Panc1 (cell line): ENCODE measurements around the gene MORC3. TPM values are rescaled to one million over a fixed set of nuclear protein-coding genes. Genes with fewer than 3 reads are reported as not detected.

Source experiments
- ATAC-seq: fragments of 200-7000 bp; cut with Tn5 transposase; 2 replicates; pipeline ENCODE4 v1.9.1; 2020; ENCODE audit warnings: mild to moderate bottlenecking, moderate library complexity
- BruUV-seq: library from RNA; stranded (reverse); fragments of 400-500 nt; replicated peaks from 2 replicates; lab custom pipeline; 2021; lab: Mats Ljungman, UMichigan
- CTCF ChIA-PET: fragments of 300-600 bp; sonication (Branson Sonifier 250); formaldehyde crosslinking; loops from one replicate; lab custom pipeline; 2022; ENCODE audit warnings: antibody characterized with exemption; lab: Charles Lee
- POLR2A ChIA-PET: fragments of 300-600 bp; sonication (Branson Sonifier 250); formaldehyde crosslinking; loops from one replicate; lab custom pipeline; 2022; ENCODE audit warnings: antibody characterized with exemption; lab: Charles Lee
- DNase-seq: peaks from one replicate; pipeline ENCODE4 v3.0.0-alpha.2; 2010; ENCODE audit warnings: low read depth, low spot score
- H3K27ac ChIP-seq: 2 replicates; pipeline ENCODE4 v1.5.1; 2011; ENCODE audit warnings: mild to moderate bottlenecking, low read length, inconsistent platforms
- H3K27me3 ChIP-seq: fragments of 200-500 bp; sonication (Bioruptor generic); 2 replicates; pipeline ENCODE4 v1.6.0; 2014; ENCODE audit warnings: low read length, inconsistent platforms; ENCODE audit not compliant: control insufficient read depth, insufficient read depth
- H3K36me3 ChIP-seq: fragments of 200-500 bp; sonication (Bioruptor generic); 2 replicates; pipeline ENCODE4 v1.5.1; 2014; ENCODE audit warnings: inconsistent platforms, mild to moderate bottlenecking, low read length, moderate library complexity; ENCODE audit not compliant: control insufficient read depth, insufficient read depth
- H3K4me1 ChIP-seq: 2 replicates; pipeline ENCODE4 v1.5.1; 2011; ENCODE audit warnings: inconsistent platforms, mild to moderate bottlenecking, low read length, moderate library complexity; ENCODE audit not compliant: control insufficient read depth, insufficient read depth
- H3K4me3 ChIP-seq, 2 experiments: 2 replicates each; pipeline ENCODE4 v1.5.1; 2011 to 2012; ENCODE audit warnings: low read depth in 2 of 2, low read length in 2 of 2, mild to moderate bottlenecking in 2 of 2, inconsistent platforms in 1 of 2, moderate library complexity in 1 of 2
- H3K9me3 ChIP-seq: fragments of 200-500 bp; sonication (Bioruptor generic); 2 replicates; pipeline ENCODE4 v1.5.1; 2014; ENCODE audit warnings: low read depth, mild to moderate bottlenecking, inconsistent platforms, low read length, moderate library complexity; ENCODE audit not compliant: control insufficient read depth, insufficient read depth
- POLR2AphosphoS5 ChIP-seq: IDR thresholded peaks from 2 replicates; pipeline ENCODE4 v1.6.1; 2012; ENCODE audit warnings: mild to moderate bottlenecking, low read depth, low read length, moderate library complexity
- SIN3A ChIP-seq: IDR thresholded peaks from 2 replicates; pipeline ENCODE4 v1.6.1; 2012; ENCODE audit warnings: low read depth, mild to moderate bottlenecking, low read length, moderate library complexity, borderline replicate concordance; ENCODE audit not compliant: insufficient read depth
- TCF7L2 ChIP-seq: IDR thresholded peaks from 2 replicates; pipeline ENCODE4 v1.6.1; 2011; ENCODE audit warnings: mild to moderate bottlenecking, low read depth, low read length, inconsistent platforms
- in situ Hi-C: cut with HindIII; loops from 2 replicates; pipeline ENCODE4 v1.10.0; 2016; ENCODE audit warnings: low sequenced_read_pairs, low pct_unique_long_range_greater_than_20kb
- intact Hi-C: fragments of 100-400 bp; cut with micrococcal nuclease; formaldehyde crosslinking; loops from one replicate; pipeline ENCODE4 v1.10.0; 2022; ENCODE audit not compliant: unreplicated experiment
- total RNA-seq: library from RNA; stranded (reverse); gene quantifications from one replicate; pipeline ENCODE4 v1.2.1, GENCODE V29; 2021; ENCODE audit not compliant: unreplicated experiment
- TF ChIP-seq, protein P1 (sequence below): fragments of 450-650 bp; IDR thresholded peaks from 2 replicates; pipeline ENCODE4 v1.5.1; 2017; ENCODE audit warnings: mild to moderate bottlenecking
- TF ChIP-seq, protein P2 (sequence below), 2 experiments: IDR thresholded peaks; 2 replicates each; pipeline ENCODE4 v1.6.1; 2011 to 2012; ENCODE audit warnings: low read depth in 2 of 2, control low read depth in 1 of 2, low read length in 1 of 2, mild to moderate bottlenecking in 1 of 2, moderate library complexity in 1 of 2; ENCODE audit not compliant: insufficient read depth in 1 of 2

Gene MORC3
- total RNA-seq, 1 experiment from 2014 or later = 16.8 TPM

DNA sequence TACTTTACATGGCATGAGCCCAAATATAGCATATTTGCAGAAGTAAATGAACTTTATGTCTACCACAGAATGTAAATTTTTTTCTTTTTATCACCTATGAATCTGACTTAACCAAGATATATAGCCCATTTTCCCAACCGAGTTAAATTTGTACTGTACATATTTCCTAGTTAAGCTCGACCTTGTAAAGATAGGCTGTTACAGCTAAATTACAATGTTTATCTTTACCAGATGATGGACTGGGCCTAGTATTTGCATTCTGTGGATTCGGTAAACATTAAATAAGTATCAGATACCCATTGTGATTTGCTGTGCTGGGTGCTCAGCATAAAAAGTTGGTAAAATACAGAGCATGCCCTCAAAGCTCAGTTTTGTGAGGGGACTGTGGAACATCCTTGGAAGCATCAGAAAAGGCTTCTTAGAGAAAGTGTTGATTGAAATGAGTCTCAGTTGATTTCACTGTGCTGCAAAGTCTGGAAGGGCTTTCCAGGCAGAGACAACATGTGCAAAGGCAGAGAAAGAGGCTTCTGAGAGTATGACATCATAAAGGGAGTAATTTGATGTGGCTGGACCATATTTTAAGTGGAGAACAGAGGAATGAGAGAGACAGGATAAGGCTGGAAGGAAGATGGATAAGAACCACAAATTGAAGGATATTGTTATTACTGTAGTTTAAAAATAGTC, 27.4 kb downstream of the MORC3 start:
- Histone ChIP-seq H3K27ac (no peak overlapping the region), H3K9me3 (no peaks in the 10 kb centered on the region), H3K36me3 (peaks cover 23% of the 10 kb centered on the region), H3K4me3 (no peak overlapping the region), H3K27me3 (no peaks in the 10 kb centered on the region), H3K4me1 (no peaks in the 10 kb centered on the region)
- no TSS peak for BruUV-seq
- POLR2A ChIA-PET = no interaction called here
- ATAC-seq = no peak
- in situ Hi-C loops (no loop called here), intact Hi-C loops (no loop called here)
- CTCF ChIA-PET = no interaction called here
- TF ChIP-seq, protein P1, sequence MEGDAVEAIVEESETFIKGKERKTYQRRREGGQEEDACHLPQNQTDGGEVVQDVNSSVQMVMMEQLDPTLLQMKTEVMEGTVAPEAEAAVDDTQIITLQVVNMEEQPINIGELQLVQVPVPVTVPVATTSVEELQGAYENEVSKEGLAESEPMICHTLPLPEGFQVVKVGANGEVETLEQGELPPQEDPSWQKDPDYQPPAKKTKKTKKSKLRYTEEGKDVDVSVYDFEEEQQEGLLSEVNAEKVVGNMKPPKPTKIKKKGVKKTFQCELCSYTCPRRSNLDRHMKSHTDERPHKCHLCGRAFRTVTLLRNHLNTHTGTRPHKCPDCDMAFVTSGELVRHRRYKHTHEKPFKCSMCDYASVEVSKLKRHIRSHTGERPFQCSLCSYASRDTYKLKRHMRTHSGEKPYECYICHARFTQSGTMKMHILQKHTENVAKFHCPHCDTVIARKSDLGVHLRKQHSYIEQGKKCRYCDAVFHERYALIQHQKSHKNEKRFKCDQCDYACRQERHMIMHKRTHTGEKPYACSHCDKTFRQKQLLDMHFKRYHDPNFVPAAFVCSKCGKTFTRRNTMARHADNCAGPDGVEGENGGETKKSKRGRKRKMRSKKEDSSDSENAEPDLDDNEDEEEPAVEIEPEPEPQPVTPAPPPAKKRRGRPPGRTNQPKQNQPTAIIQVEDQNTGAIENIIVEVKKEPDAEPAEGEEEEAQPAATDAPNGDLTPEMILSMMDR = no peak
- TF ChIP-seq POLR2AphosphoS5 (no peak), TCF7L2 (no peak), SIN3A (no peak)
- TF ChIP-seq, protein P2, sequence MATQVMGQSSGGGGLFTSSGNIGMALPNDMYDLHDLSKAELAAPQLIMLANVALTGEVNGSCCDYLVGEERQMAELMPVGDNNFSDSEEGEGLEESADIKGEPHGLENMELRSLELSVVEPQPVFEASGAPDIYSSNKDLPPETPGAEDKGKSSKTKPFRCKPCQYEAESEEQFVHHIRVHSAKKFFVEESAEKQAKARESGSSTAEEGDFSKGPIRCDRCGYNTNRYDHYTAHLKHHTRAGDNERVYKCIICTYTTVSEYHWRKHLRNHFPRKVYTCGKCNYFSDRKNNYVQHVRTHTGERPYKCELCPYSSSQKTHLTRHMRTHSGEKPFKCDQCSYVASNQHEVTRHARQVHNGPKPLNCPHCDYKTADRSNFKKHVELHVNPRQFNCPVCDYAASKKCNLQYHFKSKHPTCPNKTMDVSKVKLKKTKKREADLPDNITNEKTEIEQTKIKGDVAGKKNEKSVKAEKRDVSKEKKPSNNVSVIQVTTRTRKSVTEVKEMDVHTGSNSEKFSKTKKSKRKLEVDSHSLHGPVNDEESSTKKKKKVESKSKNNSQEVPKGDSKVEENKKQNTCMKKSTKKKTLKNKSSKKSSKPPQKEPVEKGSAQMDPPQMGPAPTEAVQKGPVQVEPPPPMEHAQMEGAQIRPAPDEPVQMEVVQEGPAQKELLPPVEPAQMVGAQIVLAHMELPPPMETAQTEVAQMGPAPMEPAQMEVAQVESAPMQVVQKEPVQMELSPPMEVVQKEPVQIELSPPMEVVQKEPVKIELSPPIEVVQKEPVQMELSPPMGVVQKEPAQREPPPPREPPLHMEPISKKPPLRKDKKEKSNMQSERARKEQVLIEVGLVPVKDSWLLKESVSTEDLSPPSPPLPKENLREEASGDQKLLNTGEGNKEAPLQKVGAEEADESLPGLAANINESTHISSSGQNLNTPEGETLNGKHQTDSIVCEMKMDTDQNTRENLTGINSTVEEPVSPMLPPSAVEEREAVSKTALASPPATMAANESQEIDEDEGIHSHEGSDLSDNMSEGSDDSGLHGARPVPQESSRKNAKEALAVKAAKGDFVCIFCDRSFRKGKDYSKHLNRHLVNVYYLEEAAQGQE (IDR thresholded peaks at IDR 0.05; ENCODE audit: insufficient read depth in 1 of 2, low read depth in 2 of 2, low read length in 1 of 2) = no peak
- DNase-seq = no peak

DNA sequence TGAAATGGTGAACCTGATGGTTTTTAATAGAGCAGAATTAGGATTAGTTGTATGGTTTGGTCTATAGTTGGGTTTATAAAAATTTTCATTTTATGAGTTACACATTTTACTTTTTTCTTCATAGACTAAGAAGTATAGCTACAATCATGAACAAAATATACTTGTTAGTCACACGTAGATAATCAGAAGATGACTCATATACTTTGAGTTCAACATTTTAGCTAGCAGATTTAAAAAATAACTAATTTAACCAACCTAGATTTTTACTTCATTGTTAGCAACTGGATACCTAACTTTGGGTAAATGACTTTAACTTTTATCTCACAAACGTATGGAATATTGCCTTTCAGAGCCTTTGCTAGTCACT, 27.9 kb downstream of the MORC3 start:
- ChIA-PET POLR2A (no interaction called here), CTCF (no interaction called here)
- in situ Hi-C loops = no loop called here
- no peak for ATAC-seq
- intact Hi-C loops = no loop called here
- BruUV-seq = no TSS peak
- DNase-seq = no peak
- H3K4me3 ChIP-seq = no peak overlapping the region
- H3K4me1 ChIP-seq = no peaks in the 10 kb centered on the region
- TF ChIP-seq, protein P2 (IDR thresholded peaks at IDR 0.05; ENCODE audit: insufficient read depth in 1 of 2, low read depth in 2 of 2, low read length in 1 of 2) = no peak
- TF ChIP-seq, protein P1 = no peak
- TF ChIP-seq POLR2AphosphoS5 (no peak), SIN3A (no peak)
- H3K36me3 ChIP-seq = peaks cover 23% of the 10 kb centered on the region
- no peak overlapping the region for H3K27ac ChIP-seq
- no peaks in the 10 kb centered on the region for H3K27me3 ChIP-seq
- H3K9me3 ChIP-seq = no peaks in the 10 kb centered on the region
